H1 (cell line): ENCODE results near the gene SLC6A7. TPM values are rescaled to one million over a fixed set of nuclear protein-coding genes. Genes with fewer than 3 reads are reported as not detected.

Source experiments
- GTF2F1 ChIP-seq: IDR thresholded peaks from 2 replicates; pipeline ENCODE4 v1.6.1; 2012; ENCODE audit warnings: low read depth, low read length, improper control_type of control experiment, borderline replicate concordance
- polyA plus RNA-seq, 7 experiments: library from polyadenylated mRNA; depleted of rRNA in 3 of 7; stranded (reverse) in 5 of 7; unstranded in 2 of 7; fragments of >200 nt in 5 of 7; fragments of 200-250 nt in 2 of 7; gene quantifications; 1 replicate in 5 of 7; 2 replicates in 1 of 7; 4 replicates in 1 of 7; pipeline versions ENCODE4 v1.2.1 to v1.2.3, GENCODE V29; 2011 to 2013; ENCODE audit warnings: missing spikeins in 2 of 7, mixed read lengths in 2 of 7
- total RNA-seq: library from RNA; stranded (reverse); fragmentation: NEBNext Ultra II Directional; extraction: Animal tissue kit (Norgen Biotek cat#: 25700); gene quantifications from 2 replicates; pipeline ENCODE4 v1.2.1, GENCODE V29; 2021

Gene SLC6A7
- total and polyA plus RNA-seq, 2 of the 8 experiments (the other 6 are each of a cell fraction or from before 2014, with no cell fraction given), result 0.07 to 0.12 TPM

GRCh38 chr5:150258130-150258529 lies 68.3 kb downstream of the SLC6A7 start (continued):
- TF ChIP-seq GTF2F1, result no peak

Other genes with a start within 250 kb of the SLC6A7 start
- gene PDE6A, start 245.3 kb upstream of the SLC6A7 start, total RNA-seq, result not detected in 2 replicates
- not detected in 2 replicates for gene PDE6A, start 245.3 kb upstream of the SLC6A7 start, polyA plus RNA-seq (2011; rRNA removed)
- 10.9 and 11.4 TPM in 2 replicates for gene SLC26A2, start 229.3 kb upstream of the SLC6A7 start, total RNA-seq
- gene SLC26A2, start 229.3 kb upstream of the SLC6A7 start, polyA plus RNA-seq (2011; rRNA removed), result 2.2 and 3.7 TPM in 2 replicates
- 1.2 and 1.3 TPM in 2 replicates for gene TIGD6, start 189.4 kb upstream of the SLC6A7 start, total RNA-seq
- gene TIGD6, start 189.4 kb upstream of the SLC6A7 start, polyA plus RNA-seq (2011; rRNA removed), result 1.9 and 2.4 TPM in 2 replicates
- 27.5 and 28.0 TPM in 2 replicates for gene HMGXB3, start 189.3 kb upstream of the SLC6A7 start, total RNA-seq
- gene HMGXB3, start 189.3 kb upstream of the SLC6A7 start, polyA plus RNA-seq (2011; rRNA removed), result 26.8 and 28.8 TPM in 2 replicates
- not detected in 2 replicates for gene CSF1R, start 103.5 kb upstream of the SLC6A7 start, total RNA-seq
- 0.12 TPM in 1 of 2 replicates, not detected in the other for gene CSF1R, start 103.5 kb upstream of the SLC6A7 start, polyA plus RNA-seq (2011; rRNA removed)
- gene PDGFRB, start 34.2 kb upstream of the SLC6A7 start, total RNA-seq, result 13.7 and 15.9 TPM in 2 replicates
- gene PDGFRB, start 34.2 kb upstream of the SLC6A7 start, polyA plus RNA-seq (2011; rRNA removed), result 4.2 and 5.9 TPM in 2 replicates
- gene CDX1, start 23.3 kb upstream of the SLC6A7 start, total RNA-seq, result not detected in 2 replicates
- 0.06 TPM in 1 of 2 replicates, not detected in the other for gene CDX1, start 23.3 kb upstream of the SLC6A7 start, polyA plus RNA-seq (2011; rRNA removed)
- 0.23 and 0.28 TPM in 2 replicates for gene CAMK2A, start 99.7 kb downstream of the SLC6A7 start, total RNA-seq
- 0.16 and 0.20 TPM in 2 replicates for gene CAMK2A, start 99.7 kb downstream of the SLC6A7 start, polyA plus RNA-seq (2011; rRNA removed)
- gene ARSI, start 112.8 kb downstream of the SLC6A7 start, total RNA-seq, result 4.5 TPM in 2 replicates
- gene ARSI, start 112.8 kb downstream of the SLC6A7 start, polyA plus RNA-seq (2011; rRNA removed), result 6.7 and 8.0 TPM in 2 replicates
- gene TCOF1, start 167.6 kb downstream of the SLC6A7 start, total RNA-seq, result 158 and 170 TPM in 2 replicates
- 35.9 and 51.6 TPM in 2 replicates for gene TCOF1, start 167.6 kb downstream of the SLC6A7 start, polyA plus RNA-seq (2011; rRNA removed)
- gene CD74, start 222.8 kb downstream of the SLC6A7 start, total RNA-seq, result 45.9 and 48.6 TPM in 2 replicates
- gene CD74, start 222.8 kb downstream of the SLC6A7 start, polyA plus RNA-seq (2011; rRNA removed), result 61.0 and 61.8 TPM in 2 replicates